Cardiac muscle cell (in vitro differentiated cells and primary cell): ENCODE measurements around the gene PTPRD. TPM values are rescaled to one million over a fixed set of nuclear protein-coding genes. Genes with fewer than 3 reads are reported as not detected.

Source experiments
- DNase-seq, 2 donors: peaks; one replicate each; pipeline versions ENCODE4 v3.0.0 to v3.0.0-alpha.2; 2010 to 2017; ENCODE audit warnings: low read depth in 1 of 2, low spot score in 1 of 2
- H3K27ac ChIP-seq: fragments of 200-600 bp; sonication (generic); 2 replicates; pipeline ENCODE4 v1.5.1; 2016
- H3K27me3 ChIP-seq: fragments of 200-600 bp; sonication (generic); 2 replicates; pipeline ENCODE4 v1.6.0; 2016; ENCODE audit warnings: control low read depth
- H3K36me3 ChIP-seq: fragments of 200-600 bp; sonication (generic); 2 replicates; pipeline ENCODE4 v1.5.1; 2016; ENCODE audit warnings: control low read depth
- H3K4me1 ChIP-seq: fragments of 200-600 bp; sonication (generic); 2 replicates; pipeline ENCODE4 v1.8.1; 2017; ENCODE audit warnings: low read depth, mild to moderate bottlenecking, mixed run types
- H3K4me3 ChIP-seq: fragments of 200-600 bp; sonication (generic); 2 replicates; pipeline ENCODE4 v1.5.1; 2016; ENCODE audit warnings: mild to moderate bottlenecking
- H3K9me3 ChIP-seq: fragments of 200-600 bp; sonication (generic); 2 replicates; pipeline ENCODE4 v1.5.1; 2017; ENCODE audit warnings: low read depth, mild to moderate bottlenecking, control low read depth
- CTCF ChIP-seq: IDR thresholded peaks from 2 replicates; pipeline ENCODE4 v1.5.1; 2012; ENCODE audit warnings: low read depth, mild to moderate bottlenecking, low read length
- polyA plus RNA-seq: library from polyadenylated mRNA; unstranded; fragments of >200 nt; fragmentation: Nextera tagmentation; extraction: Ambion mirVana; gene quantifications from 2 replicates; pipeline ENCODE4 v1.2.1, GENCODE V29; 2016
- total RNA-seq: library from RNA; depleted of rRNA; stranded (reverse); fragments of >200 nt; gene quantifications from 2 replicates; pipeline ENCODE4 v1.2.3, GENCODE V29; 2016

PTPRD gene
- total and polyA plus RNA-seq, 2 experiments from 2014 or later: 37.0 to 287 TPM

- H3K9me3 ChIP-seq: no peaks in the 10 kb centered on the region
Measured at GRCh38 chr9:9751996-9752395, 860.8 kb downstream of the PTPRD start.

GRCh38 chr9:9750719-9751118 is 862.1 kb downstream of the PTPRD start:
- Histone ChIP-seq H3K36me3 (no peaks in the 10 kb centered on the region), H3K27ac (no peak overlapping the region), H3K4me3 (no peak overlapping the region), H3K4me1 (no peaks in the 10 kb centered on the region), H3K27me3 (no peaks in the 10 kb centered on the region), H3K9me3 (no peaks in the 10 kb centered on the region)
- no peak for DNase-seq
- no peak for TF ChIP-seq CTCF

More at GRCh38 chr9:9751996-9752395, 860.8 kb downstream of the PTPRD start:
- H3K4me1 ChIP-seq: no peaks in the 10 kb centered on the region
- DNase-seq: no peak
- TF ChIP-seq CTCF: no peak
- no peaks in the 10 kb centered on the region for H3K27me3 ChIP-seq
- H3K4me3 ChIP-seq: no peak overlapping the region
- H3K36me3 ChIP-seq: no peaks in the 10 kb centered on the region
- no peak overlapping the region for H3K27ac ChIP-seq

GRCh38 chr9:9749591-9749990 is 863.2 kb downstream of the PTPRD start:
- Histone ChIP-seq H3K9me3 (no peaks in the 10 kb centered on the region), H3K4me1 (no peaks in the 10 kb centered on the region), H3K4me3 (no peak overlapping the region), H3K27ac (no peak overlapping the region), H3K27me3 (no peaks in the 10 kb centered on the region), H3K36me3 (no peaks in the 10 kb centered on the region)
- no peak for TF ChIP-seq CTCF
- no peak for DNase-seq

- DNase-seq: no peak
- H3K27me3 ChIP-seq: no peaks in the 10 kb centered on the region
- no peak overlapping the region for H3K4me3 ChIP-seq
- TF ChIP-seq CTCF: no peak
- no peaks in the 10 kb centered on the region for H3K36me3 ChIP-seq
- no peak overlapping the region for H3K27ac ChIP-seq
- no peaks in the 10 kb centered on the region for H3K4me1 ChIP-seq
- no peaks in the 10 kb centered on the region for H3K9me3 ChIP-seq
Measured at GRCh38 chr9:9747787-9748186, 865.0 kb downstream of the PTPRD start.

- Histone ChIP-seq H3K27ac (no peak overlapping the region), H3K4me3 (no peak overlapping the region), H3K4me1 (no peaks in the 10 kb centered on the region), H3K36me3 (no peaks in the 10 kb centered on the region), H3K27me3 (no peaks in the 10 kb centered on the region), H3K9me3 (no peaks in the 10 kb centered on the region)
- no peak for TF ChIP-seq CTCF
- no peak for DNase-seq
Measured at GRCh38 chr9:9746826-9747225, 866.0 kb downstream of the PTPRD start.

- H3K9me3 ChIP-seq: no peaks in the 10 kb centered on the region
- H3K27me3 ChIP-seq: no peaks in the 10 kb centered on the region
- no peaks in the 10 kb centered on the region for H3K4me1 ChIP-seq
- no peak for DNase-seq
- TF ChIP-seq CTCF: no peak
- no peaks in the 10 kb centered on the region for H3K36me3 ChIP-seq
- H3K4me3 ChIP-seq: no peak overlapping the region
- no peak overlapping the region for H3K27ac ChIP-seq
Measured at GRCh38 chr9:9743822-9744221, 869.0 kb downstream of the PTPRD start.
